Activated CD4-positive, alpha-beta T cell treated with anti-CD3 and anti-CD28 coated beads, Interleukin-2, Interleukin-6, amounts not matched to agents 100 ng/mL and 50 ng/mL, durations not matched to agents 16 hours and 8 hours (primary cell): ENCODE results near the gene PADI6.
"Not testable (repeated sequence)": the region's sequence is repeated elsewhere in the genome, so short reads cannot be mapped to it uniquely, and the experiment has no call there.

Experiments used
- DNase-seq: peaks from one replicate; pipeline ENCODE4 v3.0.0-alpha.2; 2020

Gene PADI6

GRCh38 chr1:17405898-17406759 is 34.1 kb downstream of the PADI6 start:
- DNase-seq: peak; percentile 50

GRCh38 chr1:17406760-17407475 is 34.9 kb downstream of the PADI6 start:
- DNase-seq: not testable (repeated sequence)

- not testable (repeated sequence) for DNase-seq
Observed at GRCh38 chr1:17407786-17408514, 36.0 kb downstream of the PADI6 start.

GRCh38 chr1:17409391-17409811 is 37.4 kb downstream of the PADI6 start:
- no peak for DNase-seq

- no peak for DNase-seq
Observed at GRCh38 chr1:17412093-17412870, 40.3 kb downstream of the PADI6 start.

GRCh38 chr1:17414022-17414421 is 42.0 kb downstream of the PADI6 start:
- DNase-seq: no peak

GRCh38 chr1:17416389-17416788 is 44.4 kb downstream of the PADI6 start:
- DNase-seq: no peak

- peak; percentile 70 for DNase-seq
Observed at GRCh38 chr1:17419626-17420328, 47.8 kb downstream of the PADI6 start.

- DNase-seq: no peak
Observed at GRCh38 chr1:17420391-17420918, 48.5 kb downstream of the PADI6 start.

GRCh38 chr1:17422461-17422860 is 50.5 kb downstream of the PADI6 start:
- DNase-seq: no peak

GRCh38 chr1:17423781-17424245 is 51.8 kb downstream of the PADI6 start:
- no peak for DNase-seq

GRCh38 chr1:17425806-17426600 is 54.0 kb downstream of the PADI6 start:
- DNase-seq: no peak

- DNase-seq: no peak
Observed at GRCh38 chr1:17427696-17428660, 56.0 kb downstream of the PADI6 start.

GRCh38 chr1:17429183-17429582 is 57.2 kb downstream of the PADI6 start:
- DNase-seq: no peak

- no peak for DNase-seq
Observed at GRCh38 chr1:17432412-17432811, 60.4 kb downstream of the PADI6 start.

GRCh38 chr1:17433261-17433660 is 61.3 kb downstream of the PADI6 start:
- no peak for DNase-seq

- no peak for DNase-seq
Observed at GRCh38 chr1:17434016-17434415, 62.0 kb downstream of the PADI6 start.

- no peak for DNase-seq
Observed at GRCh38 chr1:17434601-17435000, 62.6 kb downstream of the PADI6 start.

GRCh38 chr1:17436380-17437174 is 64.6 kb downstream of the PADI6 start:
- no peak for DNase-seq
